GM12878 (cell line): ENCODE data around the gene PSMD12. TPM values are rescaled to one million over a fixed set of nuclear protein-coding genes. Genes with fewer than 3 reads are reported as not detected.

ENCODE experiments used
- ATAC-seq: fragments of 200-7000 bp; cut with Tn5 transposase; 3 replicates; pipeline ENCODE4 v1.9.1; 2020; ENCODE audit warnings: mild to moderate bottlenecking, moderate library complexity
- BruUV-seq: library from RNA; stranded (reverse); fragments of 400-500 nt; replicated peaks from 2 replicates; lab custom pipeline; 2021; lab: Mats Ljungman, UMichigan
- CTCF ChIA-PET: fragments of 300-600 bp; sonication (Branson Sonifier 250); formaldehyde crosslinking; extraction: SDS; loops from one replicate; lab custom pipeline; 2021; ENCODE audit warnings: inconsistent platforms; lab: Yijun Ruan, JAX
- POLR2A ChIA-PET: fragments of 350-600 bp; formaldehyde crosslinking; extraction: SDS; loops from one replicate; lab custom pipeline; 2021; ENCODE audit warnings: inconsistent platforms; lab: Charles Lee
- RAD21 ChIA-PET: fragments of 300-600 bp; sonication (Branson Sonifier 250); formaldehyde crosslinking; loops from one replicate; lab custom pipeline; 2023; ENCODE audit warnings: antibody characterized with exemption; ENCODE audit not compliant: unreplicated experiment; lab: Charles Lee
- SMC1A ChIA-PET: fragments of 300-600 bp; sonication (Branson Sonifier 250); formaldehyde crosslinking; loops from one replicate; lab custom pipeline; 2023; ENCODE audit not compliant: unreplicated experiment, uncharacterized antibody; lab: Charles Lee
- DNase-seq: peaks from one replicate; pipeline ENCODE4 v3.0.0-alpha.2; 2011; ENCODE audit warnings: low read depth, low spot score
- FAIRE-seq: peaks from 3 replicates; lab custom pipeline; 2011; peaks lifted over from hg19 to GRCh38; lab: Jason Lieb, UNC
- H2AFZ ChIP-seq: 2 replicates; pipeline ENCODE4 v1.6.0; 2011; ENCODE audit warnings: low read depth, low read length, control low read depth; ENCODE audit not compliant: control insufficient read depth
- H3K27ac ChIP-seq: 2 replicates; pipeline ENCODE4 v1.5.1; 2011; ENCODE audit warnings: control low read depth; ENCODE audit not compliant: control insufficient read depth, insufficient read depth
- H3K27me3 ChIP-seq, 2 experiments: replicated peaks in 1 of 2; 2 replicates each; pipeline versions ENCODE4 v1.6.0 to v1.6.1; 2011; ENCODE audit warnings: low read length in 1 of 2; ENCODE audit not compliant: control insufficient read depth in 2 of 2, insufficient read depth in 2 of 2
- H3K36me3 ChIP-seq, 2 experiments: 2 replicates each; pipeline ENCODE4 v1.5.1; 2011; ENCODE audit warnings: low read length in 1 of 2; ENCODE audit not compliant: control insufficient read depth in 2 of 2, insufficient read depth in 2 of 2
- H3K4me1 ChIP-seq: 2 replicates; pipeline ENCODE4 v1.6.1; 2011; ENCODE audit warnings: mild to moderate bottlenecking, low read length, moderate library complexity, mixed read lengths; ENCODE audit not compliant: control insufficient read depth, insufficient read depth
- H3K4me2 ChIP-seq: 2 replicates; pipeline ENCODE4 v1.6.0; 2011; ENCODE audit warnings: control low read depth; ENCODE audit not compliant: control insufficient read depth, insufficient read depth
- H3K4me3 ChIP-seq: fragments of 200-600 bp; sonication (generic); 2 replicates; pipeline ENCODE4 v1.5.1; 2016
- H3K79me2 ChIP-seq: 2 replicates; pipeline ENCODE4 v1.6.0; 2011; ENCODE audit warnings: low read length; ENCODE audit not compliant: control insufficient read depth, insufficient read depth
- H3K9ac ChIP-seq: 2 replicates; pipeline ENCODE4 v1.8.0; 2011; ENCODE audit warnings: low read length, control low read depth, mixed read lengths; ENCODE audit not compliant: control insufficient read depth, insufficient read depth
- H3K9me3 ChIP-seq: replicated peaks from 3 replicates; pipeline ENCODE4 v1.5.1; 2011; ENCODE audit warnings: mild to moderate bottlenecking, low read length; ENCODE audit not compliant: control insufficient read depth, insufficient read depth
- H4K20me1 ChIP-seq: 2 replicates; pipeline ENCODE4 v1.6.0; 2011; ENCODE audit not compliant: control insufficient read depth, insufficient read depth
- BCL11A ChIP-seq: IDR thresholded peaks from 2 replicates; pipeline ENCODE4 v1.6.1; 2011; ENCODE audit warnings: low read depth, low read length
- BRCA1 ChIP-seq: IDR thresholded peaks from 2 replicates; pipeline ENCODE4 v1.6.1; 2011; ENCODE audit warnings: low read depth, low read length, improper control_type of control experiment
- CBFB ChIP-seq: IDR thresholded peaks from 2 replicates; pipeline ENCODE4 v1.6.1; 2016; ENCODE audit warnings: antibody characterized with exemption, low read depth
- CHD2 ChIP-seq: IDR thresholded peaks from 2 replicates; pipeline ENCODE4 v1.6.1; 2011; ENCODE audit warnings: low read depth, low read length, improper control_type of control experiment, borderline replicate concordance
- CREB1 ChIP-seq: IDR thresholded peaks from 2 replicates; pipeline ENCODE4 v1.6.1; 2012; ENCODE audit warnings: low read depth, mild to moderate bottlenecking, inconsistent platforms
- E2F4 ChIP-seq: IDR thresholded peaks from 2 replicates; pipeline ENCODE4 v1.6.1; 2012; ENCODE audit warnings: low read depth, low read length, improper control_type of control experiment
- FOXK2 ChIP-seq: fragments of 450-650 bp; IDR thresholded peaks from 2 replicates; pipeline ENCODE4 v1.6.1; 2017; ENCODE audit warnings: mild to moderate bottlenecking, moderate library complexity
- HCFC1 ChIP-seq: fragments of 150-350 bp; IDR thresholded peaks from 2 replicates; pipeline ENCODE4 v1.6.1; 2014; ENCODE audit warnings: low read length
- MLLT1 ChIP-seq: fragments of 450-650 bp; IDR thresholded peaks from 2 replicates; pipeline ENCODE4 v1.6.1; 2016; ENCODE audit warnings: mild to moderate bottlenecking
- MXI1 ChIP-seq: fragments of 150-350 bp; IDR thresholded peaks from 2 replicates; pipeline ENCODE4 v1.6.1; 2011; ENCODE audit warnings: low read depth, mild to moderate bottlenecking, inconsistent platforms, low read length, improper control_type of control experiment
- POU2F2 ChIP-seq: IDR thresholded peaks from 3 replicates; pipeline ENCODE4 v1.6.1; 2011; ENCODE audit warnings: low read depth, mild to moderate bottlenecking, low read length, borderline replicate concordance
- REST ChIP-seq: IDR thresholded peaks from 2 replicates; pipeline ENCODE4 v1.6.1; 2012; ENCODE audit warnings: mild to moderate bottlenecking, low read depth, low read length
- SIN3A ChIP-seq: IDR thresholded peaks from 2 replicates; pipeline ENCODE4 v1.6.1; 2012; ENCODE audit warnings: low read depth, low read length, improper control_type of control experiment
- SKIL ChIP-seq: fragments of 450-650 bp; IDR thresholded peaks from 2 replicates; pipeline ENCODE4 v1.6.1; 2017; ENCODE audit warnings: mild to moderate bottlenecking, low read depth, inconsistent platforms; ENCODE audit not compliant: poor library complexity, severe bottlenecking
- SRF ChIP-seq, 2 experiments: IDR thresholded peaks; 2 replicates each; pipeline ENCODE4 v1.6.1; 2011; ENCODE audit warnings: low read depth in 2 of 2, low read length in 2 of 2, mild to moderate bottlenecking in 1 of 2, moderate library complexity in 1 of 2
- STAT1 ChIP-seq: fragments of 450-650 bp; conservative IDR thresholded peaks from 2 replicates; pipeline ENCODE4 v1.6.1; 2014; ENCODE audit warnings: antibody characterized with exemption, mild to moderate bottlenecking
- STAT3 ChIP-seq: IDR thresholded peaks from 2 replicates; pipeline ENCODE4 v1.6.1; 2011; ENCODE audit warnings: low read depth, low read length, improper control_type of control experiment
- TCF3 ChIP-seq: IDR thresholded peaks from 2 replicates; pipeline ENCODE4 v1.6.1; 2012; ENCODE audit warnings: low read depth, mild to moderate bottlenecking, low read length, borderline replicate concordance; ENCODE audit not compliant: insufficient read depth
- ZZZ3 ChIP-seq: IDR thresholded peaks from 2 replicates; pipeline ENCODE4 v1.6.1; 2011; ENCODE audit warnings: low read depth; ENCODE audit not compliant: control insufficient read depth, insufficient read length
- WGBS: methylation state at CpG from one replicate; pipeline ENCODE4 v1.1.6; 2016; ENCODE audit warnings: low lambda C conversion rate; ENCODE audit not compliant: insufficient replicate concordance, insufficient coverage; ENCODE audit errors: missing lambda C conversion rate; 5-methylcytosine and 5-hydroxymethylcytosine counted together
- in situ Hi-C: fragments of 300-500 bp; cut with MboI; formaldehyde crosslinking; loops from 9 replicates; pipeline ENCODE4 v1.14.3; 2018; ENCODE audit warnings: mixed read lengths
- intact Hi-C: fragments of 100-400 bp; cut with micrococcal nuclease; formaldehyde crosslinking; loops from one replicate; pipeline ENCODE4 v1.14.2; 2022; ENCODE audit not compliant: unreplicated experiment
- polyA plus RNA-seq, 11 experiments: library from polyadenylated mRNA; depleted of rRNA in 4 of 11; unstranded in 6 of 11; stranded (reverse) in 5 of 11; fragments of >200 nt; fragmentation: Nextera tagmentation in 4 of 11; fragmentation: Illumina TruSeq in 1 of 11; extraction: Ambion mirVana in 4 of 11; extraction: Trizol in 1 of 11; gene quantifications; 1 replicate in 1 of 11; 2 replicates in 10 of 11; pipeline versions ENCODE4 v1.2.1 to v1.2.3, GENCODE V29; 2011 to 2016; ENCODE audit warnings: inconsistent platforms in 2 of 11, missing spikeins in 2 of 11, low read depth in 1 of 11
- total RNA-seq, 4 experiments: library from RNA; depleted of rRNA in 3 of 4; stranded (reverse); fragments of >200 nt in 3 of 4; fragmentation: Illumina TruSeq in 1 of 4; extraction: Trizol in 1 of 4; gene quantifications; 2 replicates each; pipeline versions ENCODE4 v1.2.1 to v1.2.3, GENCODE V29; 2013 to 2021

PSMD12 gene
- total and polyA plus RNA-seq, 10 of the 15 experiments (the other 5 are each of a cell fraction or from before 2014, with no cell fraction given) = 19.8 to 149 (median 47.5) TPM

- WGBS = 42% methylated on average over 2 of the region's 2 CpGs
- Histone ChIP-seq H3K9ac (no peak overlapping the region), H3K4me3 (no peak overlapping the region), H3K27ac (no peak overlapping the region), H3K27me3 (no peaks in the 10 kb centered on the region), H4K20me1 (no peaks in the 10 kb centered on the region), H3K36me3 (no peaks in the 10 kb centered on the region; a peak in 1 of 4 replicates), H3K79me2 (peaks cover 21% of the 10 kb centered on the region), H3K4me1 (no peaks in the 10 kb centered on the region), H2AFZ (no peak overlapping the region), H3K4me2 (no peak overlapping the region), H3K9me3 (no peaks in the 10 kb centered on the region; the same call in 2 of the 3 replicates)
- in situ Hi-C loops = no loop called here
- CTCF ChIA-PET = no interaction called here
- ATAC-seq (no peak), DNase-seq (no peak), FAIRE-seq (no peak)
- SMC1A ChIA-PET = no interaction called here
- intact Hi-C loops = no loop called here
- RAD21 ChIA-PET = no interaction called here
- no TSS peak for BruUV-seq
- POLR2A ChIA-PET = no interaction called here
- TF ChIP-seq BCL11A (no peak), SKIL (no peak), HCFC1 (no peak), SRF (IDR thresholded peaks at IDR 0.05; ENCODE audit: low read depth in 2 of 2, low read length in 2 of 2) (no peak), REST (no peak), POU2F2 (no peak), BRCA1 (no peak), E2F4 (no peak), ZZZ3 (no peak), STAT1 (no peak), CREB1 (no peak), CHD2 (no peak), MLLT1 (no peak), CBFB (no peak), MXI1 (no peak), STAT3 (no peak), FOXK2 (no peak), SIN3A (no peak), TCF3 (no peak)
Measured at GRCh38 chr17:67412941-67413340, 46.6 kb upstream of the PSMD12 start.
